ENCODE data around the gene RAD21L1.

- TF ChIP-seq CTCF (IDR thresholded peaks at IDR 0.05; ENCODE audit: poor library complexity) (no peak), EZH2 (IDR thresholded peaks at IDR 0.05; ENCODE audit: borderline replicate concordance) (no peak)
These were observed 48.9 kb downstream of the RAD21L1 start for GRCh38 chr20:1274485-1275311.
